Fibroblast of villous mesenchyme (primary cell): ENCODE measurements around the gene SETD1A. TPM values are rescaled to one million over a fixed set of nuclear protein-coding genes. Genes with fewer than 3 reads are reported as not detected.
A peak's percentile ranks its signal among the peaks of the same experiment; 100 is the strongest.

Experiments used
- DNase-seq: peaks from one replicate; pipeline ENCODE4 v3.0.0-alpha.2; 2010; ENCODE audit warnings: low read depth
- H3K4me3 ChIP-seq: 2 replicates; pipeline ENCODE4 v1.5.1; 2011; ENCODE audit warnings: low read depth, mild to moderate bottlenecking, low read length
- total RNA-seq: library from RNA; depleted of rRNA; stranded (reverse); fragments of >200 nt; gene quantifications from 2 replicates; pipeline ENCODE4 v1.2.3, GENCODE V29; 2012
- TF ChIP-seq, protein P1 (sequence below): IDR thresholded peaks from 2 replicates; pipeline ENCODE4 v1.5.1; 2012; ENCODE audit warnings: low read depth, mild to moderate bottlenecking, low read length; ENCODE audit not compliant: insufficient read depth

The SETD1A gene
- total RNA-seq, 1 donor = 3.5 TPM

DNA sequence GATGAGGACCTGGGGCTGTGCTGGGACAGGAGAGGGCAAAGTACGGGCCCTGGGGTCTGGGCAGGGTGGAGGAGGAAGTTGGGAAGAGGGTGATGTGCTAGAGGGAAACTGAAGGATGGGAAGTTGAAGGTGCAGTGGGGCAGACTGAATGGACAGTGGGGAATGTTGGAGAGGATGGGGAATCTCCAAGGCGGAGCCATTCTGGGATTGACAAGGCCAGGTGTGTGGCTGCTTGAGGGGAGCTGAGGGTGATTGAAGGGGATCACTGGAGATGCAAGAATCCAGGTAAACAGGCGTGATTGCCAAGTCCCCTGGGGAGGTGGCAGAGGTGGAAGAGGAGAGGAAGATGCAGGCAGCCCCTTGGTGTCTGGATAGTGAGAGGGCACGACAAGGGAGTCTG is 18.9 kb downstream of the SETD1A start:
- no peak for DNase-seq
- TF ChIP-seq, protein P1, sequence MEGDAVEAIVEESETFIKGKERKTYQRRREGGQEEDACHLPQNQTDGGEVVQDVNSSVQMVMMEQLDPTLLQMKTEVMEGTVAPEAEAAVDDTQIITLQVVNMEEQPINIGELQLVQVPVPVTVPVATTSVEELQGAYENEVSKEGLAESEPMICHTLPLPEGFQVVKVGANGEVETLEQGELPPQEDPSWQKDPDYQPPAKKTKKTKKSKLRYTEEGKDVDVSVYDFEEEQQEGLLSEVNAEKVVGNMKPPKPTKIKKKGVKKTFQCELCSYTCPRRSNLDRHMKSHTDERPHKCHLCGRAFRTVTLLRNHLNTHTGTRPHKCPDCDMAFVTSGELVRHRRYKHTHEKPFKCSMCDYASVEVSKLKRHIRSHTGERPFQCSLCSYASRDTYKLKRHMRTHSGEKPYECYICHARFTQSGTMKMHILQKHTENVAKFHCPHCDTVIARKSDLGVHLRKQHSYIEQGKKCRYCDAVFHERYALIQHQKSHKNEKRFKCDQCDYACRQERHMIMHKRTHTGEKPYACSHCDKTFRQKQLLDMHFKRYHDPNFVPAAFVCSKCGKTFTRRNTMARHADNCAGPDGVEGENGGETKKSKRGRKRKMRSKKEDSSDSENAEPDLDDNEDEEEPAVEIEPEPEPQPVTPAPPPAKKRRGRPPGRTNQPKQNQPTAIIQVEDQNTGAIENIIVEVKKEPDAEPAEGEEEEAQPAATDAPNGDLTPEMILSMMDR = no peak
- no peak overlapping the region for H3K4me3 ChIP-seq

DNA sequence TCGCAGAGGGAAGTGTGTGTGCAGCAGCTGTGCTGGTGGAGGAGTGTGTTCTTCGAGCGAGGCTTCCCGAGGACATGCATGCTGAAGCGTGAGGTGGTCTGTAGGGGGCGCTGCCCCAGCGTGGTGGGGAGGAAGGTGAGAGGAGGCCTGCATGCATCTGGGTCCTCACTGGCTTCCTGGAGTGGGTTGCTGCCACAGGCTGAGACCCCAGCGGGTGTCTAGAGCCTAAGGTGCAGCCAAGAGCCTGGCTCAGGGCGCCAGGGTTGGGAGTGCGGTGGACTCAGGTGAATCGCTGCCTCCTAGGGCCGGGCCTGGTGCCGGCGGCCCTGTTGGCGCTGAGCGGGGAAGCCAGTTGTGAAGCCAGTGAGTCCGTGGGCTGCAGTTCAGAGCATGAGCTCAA is 19.9 kb downstream of the SETD1A start:
- H3K4me3 ChIP-seq = no peak overlapping the region
- DNase-seq = no peak
- TF ChIP-seq, protein P1 = peak; percentile 36

DNA sequence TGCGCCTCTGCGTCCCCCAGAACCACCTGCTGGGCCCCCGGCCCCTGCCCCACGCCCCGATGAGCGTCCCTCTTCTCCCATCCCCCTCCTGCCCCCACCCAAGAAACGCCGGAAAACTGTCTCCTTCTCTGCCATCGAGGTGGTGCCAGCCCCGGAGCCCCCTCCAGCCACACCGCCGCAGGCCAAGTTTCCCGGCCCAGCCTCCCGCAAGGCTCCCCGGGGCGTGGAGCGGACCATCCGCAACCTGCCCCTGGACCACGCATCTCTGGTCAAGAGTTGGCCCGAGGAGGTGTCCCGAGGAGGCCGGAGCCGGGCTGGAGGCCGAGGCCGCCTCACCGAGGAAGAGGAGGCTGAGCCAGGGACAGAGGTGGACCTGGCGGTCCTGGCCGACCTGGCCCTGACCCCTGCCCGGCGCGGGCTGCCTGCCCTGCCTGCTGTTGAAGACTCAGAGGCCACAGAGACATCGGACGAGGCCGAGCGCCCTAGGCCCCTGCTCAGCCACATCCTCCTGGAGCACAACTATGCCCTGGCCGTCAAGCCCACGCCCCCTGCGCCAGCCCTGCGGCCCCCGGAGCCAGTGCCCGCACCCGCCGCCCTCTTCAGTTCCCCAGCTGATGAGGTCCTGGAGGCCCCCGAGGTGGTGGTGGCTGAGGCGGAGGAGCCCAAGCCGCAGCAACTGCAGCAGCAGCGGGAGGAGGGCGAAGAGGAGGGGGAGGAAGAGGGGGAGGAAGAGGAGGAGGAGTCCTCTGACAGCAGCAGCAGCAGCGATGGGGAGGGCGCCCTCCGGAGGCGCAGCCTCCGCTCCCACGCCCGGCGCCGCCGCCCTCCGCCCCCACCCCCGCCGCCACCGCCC is 21.8 kb downstream of the SETD1A start:
- TF ChIP-seq, protein P1 = no peak
- H3K4me3 ChIP-seq = no peak overlapping the region

DNA sequence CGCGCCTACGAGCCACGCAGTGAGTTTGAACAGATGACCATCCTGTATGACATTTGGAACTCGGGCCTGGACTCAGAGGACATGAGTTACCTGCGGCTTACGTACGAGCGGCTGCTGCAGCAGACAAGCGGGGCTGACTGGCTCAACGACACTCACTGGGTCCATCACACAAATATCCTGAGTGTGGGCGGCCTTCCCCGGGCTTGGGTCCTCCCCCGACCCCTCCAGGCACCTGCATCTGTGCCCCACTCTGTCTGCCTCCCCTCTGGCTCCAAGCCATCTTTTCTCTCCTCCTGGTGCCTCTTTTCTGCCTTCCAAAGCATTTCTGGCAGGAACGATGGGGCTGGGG is 22.4 kb downstream of the SETD1A start:
- TF ChIP-seq, protein P1 = no peak
- no peak for DNase-seq
- no peak overlapping the region for H3K4me3 ChIP-seq

More for the DNA sequence above, 21.8 kb downstream of the SETD1A start:
- DNase-seq = no peak

DNA sequence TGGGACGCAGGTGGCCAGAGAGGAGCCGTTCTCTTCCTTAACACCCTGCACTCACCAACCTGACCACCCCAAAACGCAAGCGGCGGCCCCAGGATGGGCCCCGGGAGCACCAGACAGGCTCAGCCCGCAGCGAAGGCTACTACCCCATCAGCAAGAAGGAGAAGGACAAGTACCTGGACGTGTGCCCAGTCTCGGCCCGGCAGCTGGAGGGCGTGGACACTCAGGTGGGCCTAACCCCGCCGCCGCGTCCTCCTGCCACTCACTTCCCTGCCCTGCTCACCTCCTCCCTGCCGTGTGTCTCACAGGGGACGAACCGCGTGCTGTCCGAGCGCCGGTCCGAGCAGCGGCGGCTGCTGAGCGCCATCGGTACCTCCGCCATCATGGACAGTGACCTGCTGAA is 22.9 kb downstream of the SETD1A start:
- DNase-seq = no peak
- TF ChIP-seq, protein P1 = no peak
- H3K4me3 ChIP-seq = no peak overlapping the region

DNA sequence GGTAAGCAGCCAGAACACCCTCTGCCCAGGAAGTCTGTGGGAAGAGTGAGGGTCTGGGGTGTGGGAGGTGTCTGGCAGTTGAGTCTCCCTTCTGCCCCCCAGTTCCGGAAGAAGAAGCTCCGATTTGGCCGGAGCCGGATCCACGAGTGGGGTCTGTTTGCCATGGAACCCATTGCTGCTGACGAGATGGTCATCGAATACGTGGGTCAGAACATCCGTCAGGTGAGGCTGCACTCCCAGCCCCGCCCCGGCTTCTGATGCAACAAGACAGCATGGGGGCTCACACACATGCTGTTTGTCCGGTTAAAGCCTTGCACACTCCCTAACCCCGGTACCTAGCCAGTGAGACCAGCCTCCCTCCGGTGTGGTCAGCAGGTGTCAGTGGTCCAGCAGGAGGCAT is 23.4 kb downstream of the SETD1A start:
- TF ChIP-seq, protein P1 = no peak
- no peak for DNase-seq
- H3K4me3 ChIP-seq = no peak overlapping the region
